ENCODE measurements around the gene OFD1. TPM values are rescaled to one million over a fixed set of nuclear protein-coding genes. Genes with fewer than 3 reads are reported as not detected.

The OFD1 gene
- total and polyA plus RNA-seq, 12 donors = 5.6 to 129 (median 16.9) TPM

DNA sequence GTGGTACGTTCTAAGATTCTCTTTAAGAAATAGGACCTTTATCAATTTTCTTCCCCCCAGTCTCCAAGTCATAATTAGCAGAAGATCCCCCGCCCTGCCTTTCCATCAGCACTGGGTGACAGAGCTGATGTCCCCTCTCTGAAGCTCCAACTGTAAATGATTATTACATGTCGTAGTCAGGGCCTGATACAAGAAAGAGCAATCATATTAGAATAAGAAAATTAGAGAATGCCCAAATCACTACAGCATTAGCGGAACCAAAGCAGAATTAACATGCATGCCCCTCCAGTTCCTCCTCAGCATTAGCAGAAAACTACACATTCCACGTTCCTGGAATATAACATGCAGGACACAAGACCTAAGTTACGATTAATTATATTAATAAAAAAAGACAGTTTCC lies 81.6 kb downstream of the OFD1 start:
- Histone ChIP-seq H3K4me3 (no peak overlapping the region), H3K27me3 (peaks cover 34% of the 10 kb centered on the region), H3K4me1 (replicated peaks in 1 of 2) (no peaks in the 10 kb centered on the region), H3K9me3 (replicated peaks in 1 of 3) (no peaks in the 10 kb centered on the region), H3K36me3 (replicated peaks in 1 of 2) (no peaks in the 10 kb centered on the region), H3K27ac (no peak overlapping the region)
- WGBS, 4 donors = 70 to 84% (median 79%) methylated on average over 5 to 6 of the region's 6 CpGs
- intact Hi-C loops (cut with DNase I) = no loop called here
- no peak for DNase-seq
- TF ChIP-seq CTCF (IDR thresholded peaks at IDR 0.05) (no peak), POLR2A (IDR thresholded peaks at IDR 0.05) (no peak)

GRCh38 chrX:13816643-13817627 lies 82.4 kb downstream of the OFD1 start, which contains the start of gene GPM6B:
TSS of gene GPM6B (minus strand) at chrX:13817093. CDS start at chrX:13816904, 189 bp downstream.
- Histone ChIP-seq H3K27ac (no peak within 1 kb of the TSS), H3K4me3 (no peak within 1 kb of the TSS), H3K9me3 (replicated peaks in 1 of 3) (no peaks in the 10 kb centered on the region), H3K4me1 (replicated peaks in 1 of 2) (no peaks in the 10 kb centered on the region), H3K36me3 (replicated peaks in 1 of 2) (no peaks in the 10 kb centered on the region), H3K27me3 (peaks cover 35% of the 10 kb centered on the region)
- intact Hi-C loops (cut with DNase I) = no loop called here
- no peak for DNase-seq
- WGBS, 4 donors = 23 to 32% (median 28%) methylated on average over 19 of the region's 19 CpGs
- no peak for TF ChIP-seq POLR2A (IDR thresholded peaks at IDR 0.05)
- TF ChIP-seq CTCF (IDR thresholded peaks at IDR 0.05) = no peak

Other genes starting within 250 kb of the OFD1 start
- under 1 TPM in 1 of 9 donors, not detected in 8; 1.00 TPM for gene EGFL6, start 165.1 kb upstream of the OFD1 start, total RNA-seq
- gene EGFL6, start 165.1 kb upstream of the OFD1 start, polyA plus RNA-seq = not detected
- gene TCEANC, start 81.6 kb upstream of the OFD1 start, total RNA-seq = 10 to 100 TPM in 1 of 9 donors, 1 to 10 TPM in 8; 2.8 to 24.8 (median 4.6) TPM
- gene TCEANC, start 81.6 kb upstream of the OFD1 start, polyA plus RNA-seq = 1 to 10 TPM; 2.0 to 5.3 (median 3.3) TPM
- 100 to 1,000 TPM in 1 of 9 donors, 10 to 100 TPM in 8; 49.1 to 153 (median 68.5) TPM for gene RAB9A, start 45.6 kb upstream of the OFD1 start, total RNA-seq
- gene RAB9A, start 45.6 kb upstream of the OFD1 start, polyA plus RNA-seq = 10 to 100 TPM; 23.8 to 75.1 (median 28.2) TPM
- gene TRAPPC2, start 128 bp upstream of the OFD1 start, total RNA-seq = 10 to 100 TPM in 8 of 9 donors, 1 to 10 TPM in 1; 8.8 to 20.5 (median 12.8) TPM
- 1 to 10 TPM; 4.3 to 6.8 (median 6.2) TPM for gene TRAPPC2, start 128 bp upstream of the OFD1 start, polyA plus RNA-seq
- gene GPM6B, start 82.3 kb downstream of the OFD1 start, total RNA-seq = 1 to 10 TPM; 1.0 to 7.5 (median 4.1) TPM
- 1 to 10 TPM; 4.2 to 4.8 (median 4.2) TPM for gene GPM6B, start 82.3 kb downstream of the OFD1 start, polyA plus RNA-seq